ENCODE measurements around the gene MYNN.

The MYNN gene

DNA sequence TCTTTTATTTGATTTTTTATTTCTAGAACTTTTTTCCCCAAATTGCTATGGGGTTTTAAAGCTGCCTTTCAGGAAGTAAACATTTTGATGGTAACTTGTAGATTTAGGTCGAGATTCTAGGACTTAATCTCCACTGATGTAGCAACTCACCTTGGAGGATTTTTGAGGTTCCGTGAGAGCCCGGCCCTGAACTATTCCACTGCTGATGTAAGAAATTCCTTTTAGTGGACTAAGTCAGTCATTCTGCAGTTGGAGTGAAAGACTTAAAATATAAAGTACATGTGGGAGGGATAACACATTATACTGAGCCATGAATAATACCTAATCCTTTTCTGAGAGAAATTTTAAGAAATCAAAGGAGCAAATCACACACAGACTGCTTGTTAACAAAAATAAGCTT, 52.1 kb downstream of the MYNN start:
- no peak for DNase-seq (ENCODE audit: low read depth in 2 of 3, low spot score in 2 of 3)

DNA sequence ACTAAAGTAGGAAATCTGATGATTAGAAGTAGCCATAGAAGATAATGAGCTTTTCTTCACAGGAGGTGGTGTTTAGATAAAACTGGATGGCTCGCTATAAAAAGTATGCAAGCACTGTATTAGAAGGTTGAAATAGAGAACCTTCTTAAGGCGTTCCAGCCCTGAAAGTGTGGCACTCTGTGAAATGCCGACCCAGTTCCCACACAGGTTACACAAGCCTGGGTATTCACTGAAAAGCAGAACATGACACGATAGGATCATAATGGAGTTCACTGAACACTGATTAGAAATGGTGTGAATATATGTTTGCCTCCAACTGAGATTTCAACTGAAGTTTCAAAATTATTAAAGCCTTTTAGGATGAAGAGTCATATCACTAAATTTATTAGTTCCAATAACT, 54.5 kb downstream of the MYNN start:
- no peak for DNase-seq (ENCODE audit: low read depth in 2 of 3, low spot score in 2 of 3)

DNA sequence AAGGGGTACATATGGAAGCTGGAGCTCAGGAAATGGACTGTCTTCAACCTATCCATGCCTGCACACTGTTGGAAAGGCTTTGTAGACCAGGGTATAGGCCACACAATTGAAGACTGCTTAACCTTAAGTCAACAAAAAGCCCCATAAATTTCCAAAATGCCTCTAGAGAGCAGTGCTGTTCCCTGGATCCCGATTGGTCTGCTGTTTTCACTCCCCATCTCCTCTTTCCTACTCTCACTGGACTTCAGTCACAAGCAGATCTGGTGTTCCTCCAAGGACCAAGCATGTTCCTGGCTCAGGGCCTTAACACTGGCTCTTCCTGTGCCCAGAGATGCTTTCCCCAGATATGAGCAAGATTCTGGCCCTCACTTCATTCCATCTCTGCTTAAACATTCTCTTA, 62.3 kb downstream of the MYNN start:
- DNase-seq (ENCODE audit: low read depth in 2 of 3, low spot score in 2 of 3), result no peak

DNA sequence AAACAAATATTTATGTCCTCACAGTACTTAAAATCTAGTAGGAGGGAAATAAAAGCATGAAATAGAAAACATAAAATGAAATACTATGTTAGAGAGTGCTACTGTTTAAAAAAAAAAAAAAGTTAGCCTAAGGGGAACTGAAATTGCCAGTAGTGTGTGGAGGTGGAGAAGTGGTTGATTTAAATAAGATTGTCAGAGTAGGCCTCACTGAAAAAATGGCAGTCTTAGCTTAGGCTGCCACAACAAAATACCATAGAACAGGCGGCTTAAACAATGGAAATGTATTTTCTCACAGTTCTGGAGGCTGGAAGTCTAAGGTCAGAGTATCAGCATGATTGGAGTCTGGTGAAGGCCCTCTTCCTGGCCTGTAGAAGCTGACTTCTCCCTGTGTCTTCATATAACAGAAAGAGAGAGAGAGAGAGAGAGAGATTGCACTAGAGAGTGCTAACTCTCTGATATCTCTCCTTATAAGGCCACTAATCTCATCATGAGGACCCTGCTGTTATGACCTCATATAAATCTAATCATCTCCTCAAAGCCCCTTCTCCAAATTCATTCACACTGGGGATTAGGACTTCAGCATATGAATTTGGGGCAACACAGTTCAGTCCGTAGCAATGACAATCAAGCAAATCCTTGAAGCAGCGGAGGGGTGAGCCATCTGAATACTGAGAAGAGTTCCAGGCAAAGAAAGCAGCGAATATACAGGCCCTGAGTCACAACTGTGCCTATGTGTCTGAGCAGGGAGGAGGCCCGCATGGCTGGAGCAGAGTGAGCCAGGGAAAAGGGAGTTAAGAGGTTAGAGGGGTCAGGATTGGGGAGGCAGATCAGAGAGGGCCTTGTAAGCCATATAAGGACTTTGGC, 63.1 kb downstream of the MYNN start:
- no peak for DNase-seq (ENCODE audit: low read depth in 2 of 3, low spot score in 2 of 3)

DNA sequence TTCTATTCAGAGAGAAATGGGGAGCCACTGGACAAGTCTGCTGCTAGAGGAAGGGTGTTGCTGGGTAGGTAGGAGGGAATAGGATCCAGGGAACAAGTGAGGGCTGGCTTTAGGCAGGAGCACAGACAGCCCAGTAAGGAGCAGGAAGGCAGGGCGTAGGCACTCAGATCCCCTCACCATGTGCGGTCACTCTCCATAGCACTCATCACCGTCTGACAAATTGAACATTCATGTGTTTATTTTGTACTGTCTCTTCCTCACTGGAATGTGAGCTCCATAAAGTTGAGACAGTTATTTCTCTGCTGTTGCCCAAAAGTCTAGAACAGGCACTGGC, 63.7 kb downstream of the MYNN start:
- DNase-seq (ENCODE audit: low read depth in 2 of 3, low spot score in 2 of 3), result no peak

DNA sequence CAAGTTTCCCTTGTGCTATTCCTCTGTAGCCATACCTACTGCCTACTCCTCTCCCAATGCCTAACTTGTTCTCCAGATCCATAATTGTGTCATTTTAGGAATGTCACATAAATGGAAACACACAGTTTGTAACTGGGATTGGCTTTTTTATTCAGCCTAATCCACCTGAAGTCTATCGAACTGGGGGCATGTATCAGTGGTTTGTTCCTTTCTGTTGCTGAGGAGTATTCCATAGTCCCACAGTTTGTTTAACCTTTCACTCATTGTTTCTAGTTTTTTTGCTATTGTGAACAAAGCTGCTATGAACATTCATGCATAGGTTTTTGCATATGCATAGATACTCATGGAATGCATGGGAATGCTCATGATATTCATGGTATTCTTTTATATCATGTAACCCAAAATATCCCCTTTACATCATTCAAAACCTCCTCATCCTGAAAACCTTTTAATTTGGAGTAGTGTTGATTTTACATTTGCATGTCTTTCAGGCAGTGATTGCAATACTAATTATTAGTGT, 65.4 kb downstream of the MYNN start:
- no peak for DNase-seq (ENCODE audit: low read depth in 2 of 3, low spot score in 2 of 3)
